Mammary epithelial cell (primary cell): ENCODE data around the gene C1QTNF12.

Source experiments
- CTCF ChIP-seq, 2 donors: IDR thresholded peaks in 1 of 2; conservative IDR thresholded peaks in 1 of 2; 2 replicates each; pipeline ENCODE4 v1.5.1; 2011 to 2012; ENCODE audit warnings: inconsistent platforms in 2 of 2, low read length in 2 of 2, mild to moderate bottlenecking in 2 of 2, control low read depth in 1 of 2, low read depth in 1 of 2; ENCODE audit not compliant: insufficient read depth in 1 of 2; ENCODE audit errors: extremely low read depth in 1 of 2
- EZH2 ChIP-seq: IDR thresholded peaks from 2 replicates; pipeline ENCODE4 v1.6.1; 2012; ENCODE audit warnings: low read length, inconsistent platforms, borderline replicate concordance

DNA sequence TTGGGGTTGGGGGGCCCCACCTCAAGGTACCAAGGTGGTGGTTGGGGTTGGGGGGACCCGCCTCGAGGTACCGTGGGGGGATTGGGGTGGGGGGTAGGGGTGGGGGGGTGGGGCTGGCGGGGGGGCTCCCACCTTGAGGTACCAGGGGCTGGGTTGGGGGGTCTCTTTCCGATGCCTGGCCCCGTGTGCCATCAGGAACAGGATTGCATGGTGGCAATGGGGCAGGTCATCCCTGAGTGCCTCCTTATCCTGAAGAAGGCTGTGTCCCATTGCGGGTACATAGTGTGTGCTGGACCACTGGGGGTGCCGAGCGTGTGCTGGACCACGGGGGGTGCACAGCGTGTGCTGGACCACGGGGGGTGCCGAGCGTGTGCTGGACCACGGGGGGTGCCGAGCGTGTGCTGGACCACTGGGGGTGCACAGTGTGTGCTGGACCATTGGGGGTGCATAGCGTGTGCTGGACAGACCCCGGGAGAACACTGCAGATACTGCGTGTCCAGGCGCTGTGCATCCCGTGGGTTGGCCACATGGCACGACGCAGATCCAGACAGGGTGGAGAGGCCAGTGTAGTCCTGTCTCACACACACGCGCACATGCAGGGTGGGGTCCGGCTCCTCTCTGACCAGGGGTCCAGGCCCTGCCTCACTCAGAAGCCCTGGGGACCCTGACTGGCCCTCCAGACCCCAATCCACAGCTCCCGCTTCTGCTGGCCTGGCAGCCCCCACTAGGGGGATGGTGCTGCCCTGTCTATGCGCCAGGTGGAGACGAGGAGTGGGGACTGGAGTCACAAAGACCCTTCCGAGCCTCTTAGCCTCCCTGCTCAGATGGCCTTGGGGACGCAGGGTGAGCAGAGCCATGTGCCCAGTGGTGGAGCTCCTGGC is 37.9 kb upstream of the C1QTNF12 start:
- no peak for TF ChIP-seq CTCF (conservative IDR thresholded peaks at IDR 0.05 in 1 of 2, IDR thresholded peaks at IDR 0.05 in 1 of 2; ENCODE audit: extremely low read depth in 1 of 2, insufficient read depth in 1 of 2, low read depth in 1 of 2, low read length in 2 of 2)
- no peak for TF ChIP-seq EZH2
